ENCODE data around the gene PINLYP. TPM values are rescaled to one million over a fixed set of nuclear protein-coding genes. Genes with fewer than 3 reads are reported as not detected.
"Not testable (repeated sequence)": the region's sequence is repeated elsewhere in the genome, so short reads cannot be mapped to it uniquely, and the experiment has no call there.

PINLYP gene
- polyA plus RNA-seq, 3 donors = 0.83 to 1.3 (median 0.93) TPM

DNA sequence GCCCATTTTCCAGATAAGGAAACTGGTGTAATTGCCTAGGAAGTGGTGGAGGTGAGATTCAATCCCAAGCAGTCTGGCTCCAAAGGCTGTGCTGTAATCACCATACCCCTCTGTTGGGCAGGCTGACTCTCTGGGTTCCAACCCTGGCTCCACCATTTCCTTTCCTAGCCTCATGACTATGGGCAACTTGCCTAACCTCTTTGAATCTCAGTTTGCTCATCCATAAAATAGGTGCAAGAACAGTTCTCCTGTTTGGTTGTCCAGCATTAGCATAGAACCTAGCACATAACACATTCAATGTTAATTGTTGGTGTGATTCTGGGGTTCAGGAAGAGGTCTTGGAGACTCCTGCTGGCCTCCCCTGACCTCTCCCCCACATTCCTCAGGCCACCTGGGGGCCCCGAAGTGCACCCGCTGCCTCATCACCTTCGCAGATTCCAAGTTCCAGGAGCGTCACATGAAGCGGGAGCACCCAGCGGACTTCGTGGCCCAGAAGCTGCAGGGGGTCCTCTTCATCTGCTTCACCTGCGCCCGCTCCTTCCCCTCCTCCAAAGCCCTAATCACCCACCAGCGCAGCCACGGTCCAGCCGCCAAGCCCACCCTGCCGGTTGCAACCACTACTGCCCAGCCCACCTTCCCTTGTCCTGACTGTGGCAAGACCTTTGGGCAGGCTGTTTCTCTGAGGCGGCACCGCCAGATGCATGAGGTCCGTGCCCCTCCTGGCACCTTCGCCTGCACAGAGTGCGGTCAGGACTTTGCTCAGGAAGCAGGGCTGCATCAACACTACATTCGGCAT lies 23.0 kb downstream of the PINLYP start:
- Mint-ChIP-seq H3K27me3 (ENCODE audit: low read depth in 3 of 3) (no peaks in the 10 kb centered on the region), H3K27ac (peak overlapping the region in 2 of 7 donors; percentile 36 to 41), H3K4me3 (no peak overlapping the region), H3K36me3 (peaks cover 34 to 43% of the 10 kb centered on the region in 2 donors), H3K9me3 (no peaks in the 10 kb centered on the region), H3K4me1 (peaks cover 27% of the 10 kb centered on the region)
- H3K27ac ChIP-seq (ENCODE audit: low read depth in 1 of 2, low read length in 2 of 2) = peak overlapping the region in 1 of 2 donors; percentile 99
- over 99% methylated on average over 14 of the region's 19 CpGs for WGBS (ENCODE audit: insufficient coverage)
- H2AFZ ChIP-seq (ENCODE audit: insufficient read depth, low read depth, low read length, poor library complexity, severe bottlenecking) = no peak overlapping the region
- H3K36me3 ChIP-seq (replicated peaks in 1 of 2; ENCODE audit: control insufficient read depth in 1 of 2, insufficient read depth in 2 of 2, low read length in 2 of 2) = peaks cover 27 to 55% of the 10 kb centered on the region in 2 donors
- H3K27me3 ChIP-seq (ENCODE audit: control insufficient read depth in 2 of 2, insufficient read depth in 2 of 2, low read length in 2 of 2) = no peaks in the 10 kb centered on the region
- no peaks in the 10 kb centered on the region for H3K9me3 ChIP-seq (replicated peaks in 1 of 2; ENCODE audit: control insufficient read depth in 1 of 2, insufficient read depth in 1 of 2, low read length in 2 of 2)
- H3K4me3 ChIP-seq (replicated peaks in 1 of 3; ENCODE audit: low read depth in 2 of 3, low read length in 3 of 3) = no peak overlapping the region
- TF ChIP-seq, protein P1, sequence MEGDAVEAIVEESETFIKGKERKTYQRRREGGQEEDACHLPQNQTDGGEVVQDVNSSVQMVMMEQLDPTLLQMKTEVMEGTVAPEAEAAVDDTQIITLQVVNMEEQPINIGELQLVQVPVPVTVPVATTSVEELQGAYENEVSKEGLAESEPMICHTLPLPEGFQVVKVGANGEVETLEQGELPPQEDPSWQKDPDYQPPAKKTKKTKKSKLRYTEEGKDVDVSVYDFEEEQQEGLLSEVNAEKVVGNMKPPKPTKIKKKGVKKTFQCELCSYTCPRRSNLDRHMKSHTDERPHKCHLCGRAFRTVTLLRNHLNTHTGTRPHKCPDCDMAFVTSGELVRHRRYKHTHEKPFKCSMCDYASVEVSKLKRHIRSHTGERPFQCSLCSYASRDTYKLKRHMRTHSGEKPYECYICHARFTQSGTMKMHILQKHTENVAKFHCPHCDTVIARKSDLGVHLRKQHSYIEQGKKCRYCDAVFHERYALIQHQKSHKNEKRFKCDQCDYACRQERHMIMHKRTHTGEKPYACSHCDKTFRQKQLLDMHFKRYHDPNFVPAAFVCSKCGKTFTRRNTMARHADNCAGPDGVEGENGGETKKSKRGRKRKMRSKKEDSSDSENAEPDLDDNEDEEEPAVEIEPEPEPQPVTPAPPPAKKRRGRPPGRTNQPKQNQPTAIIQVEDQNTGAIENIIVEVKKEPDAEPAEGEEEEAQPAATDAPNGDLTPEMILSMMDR (IDR thresholded peaks at IDR 0.05) = no peak
- H3K9ac ChIP-seq (ENCODE audit: insufficient read depth, low read length, poor library complexity, severe bottlenecking) = no peak overlapping the region
- intact Hi-C loops (cut with micrococcal nuclease) = loop anchor here in 1 of 2 donors (10.0 kb wide), 1 partner anchor 64 kb away; the partner anchor contains the start of gene ZNF575
- peaks cover 31 to 34% of the 10 kb centered on the region in 2 donors for H3K4me1 ChIP-seq (ENCODE audit: control insufficient read depth in 1 of 2, insufficient read depth in 2 of 2, low read length in 2 of 2)
- peaks cover 6% of the 10 kb centered on the region for H4K20me1 ChIP-seq (ENCODE audit: insufficient read depth, low read length)
- no peak overlapping the region for H3K4me2 ChIP-seq (replicated peaks; ENCODE audit: extremely low read depth, low read length, poor library complexity, severe bottlenecking)
- no peak for DNase-seq
- peaks cover 35% of the 10 kb centered on the region for H3K79me2 ChIP-seq (ENCODE audit: insufficient read depth, low read length)

DNA sequence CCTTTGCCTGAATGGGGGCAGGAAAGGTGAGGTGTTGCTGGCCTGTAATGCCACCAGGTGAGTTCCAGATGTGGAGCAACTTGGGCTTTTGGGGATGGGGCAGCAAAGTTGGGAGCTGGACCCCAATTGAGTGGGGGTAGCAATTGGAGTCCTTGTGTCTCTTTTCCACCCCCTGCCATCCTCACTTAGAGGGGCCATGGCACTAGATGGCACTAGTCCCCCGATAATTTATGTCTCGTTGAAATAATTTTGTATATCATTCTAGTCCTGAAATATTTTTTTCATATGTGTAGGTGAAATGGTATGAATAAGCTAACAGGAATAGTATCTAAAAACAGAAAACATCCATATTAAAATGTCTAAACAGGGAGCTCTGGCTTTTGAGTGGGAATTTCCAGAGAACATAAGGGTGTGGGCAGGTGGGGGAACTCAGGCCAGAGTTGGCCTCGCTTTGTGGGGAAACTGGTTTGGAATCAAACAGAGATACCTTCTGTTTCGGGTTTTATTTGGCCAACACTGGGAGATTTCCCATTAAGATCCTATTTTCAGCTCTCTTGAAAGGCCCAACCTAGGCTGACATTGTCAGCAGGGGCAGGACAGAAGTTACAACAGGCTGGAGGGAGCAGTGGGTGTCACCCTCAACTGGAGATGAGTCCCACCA lies 24.2 kb downstream of the PINLYP start:
- peaks cover 23 to 24% of the 10 kb centered on the region in 2 donors for H3K4me1 ChIP-seq (ENCODE audit: control insufficient read depth in 1 of 2, insufficient read depth in 2 of 2, low read length in 2 of 2)
- Mint-ChIP-seq H3K4me1 (peaks cover 22% of the 10 kb centered on the region), H3K27ac (no peak overlapping the region), H3K36me3 (peaks cover 30 to 38% of the 10 kb centered on the region in 2 donors), H3K4me3 (no peak overlapping the region), H3K9me3 (no peaks in the 10 kb centered on the region), H3K27me3 (ENCODE audit: low read depth in 3 of 3) (no peaks in the 10 kb centered on the region)
- no peak for DNase-seq
- no peaks in the 10 kb centered on the region for H3K27me3 ChIP-seq (ENCODE audit: control insufficient read depth in 2 of 2, insufficient read depth in 2 of 2, low read length in 2 of 2)
- no peak overlapping the region for H3K27ac ChIP-seq (ENCODE audit: low read depth in 1 of 2, low read length in 2 of 2)
- intact Hi-C loops (cut with micrococcal nuclease) = loop anchor here in 1 of 2 donors (10.0 kb wide), 1 partner anchor 65 kb away; the partner anchor contains the start of gene ZNF575
- H3K4me3 ChIP-seq (replicated peaks in 1 of 3; ENCODE audit: low read depth in 2 of 3, low read length in 3 of 3) = no peak overlapping the region
- TF ChIP-seq, protein P1 (IDR thresholded peaks at IDR 0.05) = no peak
- H4K20me1 ChIP-seq (ENCODE audit: insufficient read depth, low read length) = no peaks in the 10 kb centered on the region
- peaks cover 28% of the 10 kb centered on the region for H3K79me2 ChIP-seq (ENCODE audit: insufficient read depth, low read length)
- no CpG with 5 or more reads among the region's 4 CpGs for WGBS (ENCODE audit: insufficient coverage)
- no peaks in the 10 kb centered on the region for H3K9me3 ChIP-seq (replicated peaks in 1 of 2; ENCODE audit: control insufficient read depth in 1 of 2, insufficient read depth in 1 of 2, low read length in 2 of 2)
- H3K4me2 ChIP-seq (replicated peaks; ENCODE audit: extremely low read depth, low read length, poor library complexity, severe bottlenecking) = no peak overlapping the region
- peaks cover 27 to 50% of the 10 kb centered on the region in 2 donors for H3K36me3 ChIP-seq (replicated peaks in 1 of 2; ENCODE audit: control insufficient read depth in 1 of 2, insufficient read depth in 2 of 2, low read length in 2 of 2)
- H2AFZ ChIP-seq (ENCODE audit: insufficient read depth, low read depth, low read length, poor library complexity, severe bottlenecking) = no peak overlapping the region
- no peak overlapping the region for H3K9ac ChIP-seq (ENCODE audit: insufficient read depth, low read length, poor library complexity, severe bottlenecking)

DNA sequence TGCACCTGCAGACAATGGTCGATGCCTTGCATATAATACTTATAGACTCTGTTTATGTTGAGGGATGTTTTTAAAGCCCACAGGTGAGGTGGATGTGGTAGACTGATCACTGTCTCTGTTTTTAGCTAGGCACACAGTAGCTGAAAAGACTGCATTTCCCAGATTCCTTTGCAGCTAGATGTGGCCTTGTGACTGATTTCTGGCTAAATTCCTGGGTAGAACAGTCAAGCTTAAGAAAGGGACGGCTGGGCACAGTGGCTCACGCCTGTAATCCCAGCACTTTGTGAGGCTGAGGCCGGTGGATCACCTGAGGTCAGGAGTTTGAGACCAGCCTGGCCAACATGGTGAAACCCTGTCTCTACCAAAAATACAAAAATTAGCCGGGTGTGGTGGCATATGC lies 24.7 kb downstream of the PINLYP start:
- H3K27me3 Mint-ChIP-seq (ENCODE audit: low read depth in 3 of 3); H3K27ac ChIP-seq (ENCODE audit: low read depth in 1 of 2, low read length in 2 of 2); H3K4me3 ChIP-seq (replicated peaks in 1 of 3; ENCODE audit: low read depth in 2 of 3, low read length in 3 of 3); H2AFZ ChIP-seq (ENCODE audit: insufficient read depth, low read depth, low read length, poor library complexity, severe bottlenecking); H3K9me3 Mint-ChIP-seq; H4K20me1 ChIP-seq (ENCODE audit: insufficient read depth, low read length); H3K27me3 ChIP-seq (ENCODE audit: control insufficient read depth in 2 of 2, insufficient read depth in 2 of 2, low read length in 2 of 2); H3K9ac ChIP-seq (ENCODE audit: insufficient read depth, low read length, poor library complexity, severe bottlenecking); H3K4me3 Mint-ChIP-seq; H3K4me2 ChIP-seq (replicated peaks; ENCODE audit: extremely low read depth, low read length, poor library complexity, severe bottlenecking); DNase-seq; intact Hi-C loops (cut with micrococcal nuclease); H3K9me3 ChIP-seq (replicated peaks in 1 of 2; ENCODE audit: control insufficient read depth in 1 of 2, insufficient read depth in 1 of 2, low read length in 2 of 2): not testable (repeated sequence)
- peaks cover 20% of the 10 kb centered on the region for H3K4me1 Mint-ChIP-seq
- peaks cover 28% of the 10 kb centered on the region for H3K79me2 ChIP-seq (ENCODE audit: insufficient read depth, low read length)
- 100% methylated on average over 2 of the region's 5 CpGs for WGBS (ENCODE audit: insufficient coverage)
- peaks cover 30 to 38% of the 10 kb centered on the region in 2 donors for H3K36me3 Mint-ChIP-seq
- H3K36me3 ChIP-seq (replicated peaks in 1 of 2; ENCODE audit: control insufficient read depth in 1 of 2, insufficient read depth in 2 of 2, low read length in 2 of 2) = peaks cover 27 to 50% of the 10 kb centered on the region in 2 donors
- H3K4me1 ChIP-seq (ENCODE audit: control insufficient read depth in 1 of 2, insufficient read depth in 2 of 2, low read length in 2 of 2) = peaks cover 18% of the 10 kb centered on the region in 2 donors
- H3K27ac Mint-ChIP-seq = peak overlapping the region in 1 of 7 donors; percentile 19

Measured in CD14-positive monocyte (primary cell).